ENCODE data around the gene TTC7B. TPM values are rescaled to one million over a fixed set of nuclear protein-coding genes. Genes with fewer than 3 reads are reported as not detected.

Gene TTC7B
- total and polyA plus RNA-seq, 10 of the 15 experiments (the other 5 are each of a cell fraction or from before 2014, with no cell fraction given), result under 0.01 to 1.1 (median 0.26) TPM; not detected in 2

- Histone ChIP-seq H3K9me3 (replicated peaks; ENCODE audit: control insufficient read depth, insufficient read depth, low read length) (no peaks in the 10 kb centered on the region), H3K4me1 (ENCODE audit: control insufficient read depth, insufficient read depth, low read length) (no peaks in the 10 kb centered on the region), H3K4me3 (no peak overlapping the region), H3K36me3 (ENCODE audit: control insufficient read depth in 2 of 2, insufficient read depth in 2 of 2, low read length in 1 of 2) (no peaks in the 10 kb centered on the region), H3K4me2 (ENCODE audit: control insufficient read depth, insufficient read depth) (no peak overlapping the region), H3K27ac (ENCODE audit: control insufficient read depth, insufficient read depth) (no peak overlapping the region), H4K20me1 (ENCODE audit: control insufficient read depth, insufficient read depth) (no peaks in the 10 kb centered on the region), H3K79me2 (ENCODE audit: control insufficient read depth, insufficient read depth, low read length) (no peaks in the 10 kb centered on the region), H2AFZ (ENCODE audit: control insufficient read depth, low read depth, low read length) (no peak overlapping the region), H3K27me3 (replicated peaks in 1 of 2; ENCODE audit: control insufficient read depth in 2 of 2, insufficient read depth in 2 of 2, low read length in 1 of 2) (0 out of 4 replicates have a peak, but pooled peaks cover 0 to 1% of the 10 kb centered on the region in 2 experiments), H3K9ac (ENCODE audit: control insufficient read depth, insufficient read depth, low read length) (no peak overlapping the region)
- WGBS (ENCODE audit: insufficient coverage, insufficient replicate concordance, low lambda C conversion rate, missing lambda C conversion rate), result 0% methylated on average over 3 of the region's 3 CpGs
- no TSS peak for BruUV-seq (replicated peaks)
- in situ Hi-C loops (cut with MboI), result no loop called here
- no peak for TF ChIP-seq TCF12 (IDR thresholded peaks at IDR 0.05; ENCODE audit: low read depth, low read length)
- TF ChIP-seq RB1 (IDR thresholded peaks at IDR 0.05; ENCODE audit: borderline replicate concordance), result no peak
- no peak for TF ChIP-seq GATAD2B (conservative IDR thresholded peaks at IDR 0.05; ENCODE audit: low read depth)
- no peak for TF ChIP-seq EZH2 (IDR thresholded peaks at IDR 0.05; ENCODE audit: borderline replicate concordance, control insufficient read depth, low read depth, low read length)
- no peak for TF ChIP-seq ATF3 (IDR thresholded peaks at IDR 0.05; ENCODE audit: borderline replicate concordance, extremely low read depth, low read depth, low read length)
- no peak for TF ChIP-seq POLR2A (IDR thresholded peaks at IDR 0.05; ENCODE audit: low read depth, low read length)
- no peak for FAIRE-seq
- ChIA-PET SMC1A (ENCODE audit: uncharacterized antibody, unreplicated experiment) (no interaction called here), POLR2A (no interaction called here), CTCF (no interaction called here), RAD21 (ENCODE audit: unreplicated experiment) (no interaction called here)
- ATAC-seq, result no peak
- intact Hi-C loops (cut with micrococcal nuclease; ENCODE audit: unreplicated experiment), result no loop called here
- DNase-seq (ENCODE audit: low read depth, low spot score), result no peak
Observed at GRCh38 chr14:90490720-90491050, 325.5 kb downstream of the TTC7B start.

- in situ Hi-C loops (cut with MboI) (no loop called here), intact Hi-C loops (cut with micrococcal nuclease; ENCODE audit: unreplicated experiment) (no loop called here)
- H3K27me3 ChIP-seq (replicated peaks in 1 of 2; ENCODE audit: control insufficient read depth in 2 of 2, insufficient read depth in 2 of 2, low read length in 1 of 2), result 0 out of 4 replicates have a peak, but pooled peaks cover 0 to 1% of the 10 kb centered on the region in 2 experiments
- H3K27ac ChIP-seq (ENCODE audit: control insufficient read depth, insufficient read depth), result no peak overlapping the region
- DNase-seq (ENCODE audit: low read depth, low spot score) (no peak), ATAC-seq (no peak), FAIRE-seq (no peak)
- ChIA-PET SMC1A (ENCODE audit: uncharacterized antibody, unreplicated experiment) (no interaction called here), CTCF (no interaction called here), RAD21 (ENCODE audit: unreplicated experiment) (no interaction called here), POLR2A (no interaction called here)
- no peaks in the 10 kb centered on the region for H3K36me3 ChIP-seq (ENCODE audit: control insufficient read depth in 2 of 2, insufficient read depth in 2 of 2, low read length in 1 of 2)
- H3K9me3 ChIP-seq (replicated peaks; ENCODE audit: control insufficient read depth, insufficient read depth, low read length), result no peaks in the 10 kb centered on the region
- no peak overlapping the region for H3K4me2 ChIP-seq (ENCODE audit: control insufficient read depth, insufficient read depth)
- 39% methylated on average over 8 of the region's 8 CpGs for WGBS (ENCODE audit: insufficient coverage, insufficient replicate concordance, low lambda C conversion rate, missing lambda C conversion rate)
- H3K79me2 ChIP-seq (ENCODE audit: control insufficient read depth, insufficient read depth, low read length), result no peaks in the 10 kb centered on the region
- H2AFZ ChIP-seq (ENCODE audit: control insufficient read depth, low read depth, low read length), result no peak overlapping the region
- H3K4me1 ChIP-seq (ENCODE audit: control insufficient read depth, insufficient read depth, low read length), result no peaks in the 10 kb centered on the region
- TF ChIP-seq NFYB (IDR thresholded peaks at IDR 0.05; ENCODE audit: insufficient read depth, low read depth, low read length) (0 out of 2 replicates have a peak, but pooled peaks have one; percentile 9), ELK1 (IDR thresholded peaks at IDR 0.05; ENCODE audit: low read depth, low read length) (no peak), NR2F1 (conservative IDR thresholded peaks at IDR 0.05) (no peak), NFIC (IDR thresholded peaks at IDR 0.05; ENCODE audit: low read depth, low read length) (no peak)
- H4K20me1 ChIP-seq (ENCODE audit: control insufficient read depth, insufficient read depth), result no peaks in the 10 kb centered on the region
- BruUV-seq (replicated peaks), result no TSS peak
- no peak overlapping the region for H3K9ac ChIP-seq (ENCODE audit: control insufficient read depth, insufficient read depth, low read length)
- no peak overlapping the region for H3K4me3 ChIP-seq
Observed at GRCh38 chr14:90489916-90490719, 326.1 kb downstream of the TTC7B start.
